DND-41 (cell line): ENCODE measurements around the gene C14orf180.

ENCODE experiments used
- EZH2 ChIP-seq: IDR thresholded peaks from 3 replicates; pipeline ENCODE4 v1.6.1; 2012; ENCODE audit warnings: borderline replicate concordance, low read depth, mild to moderate bottlenecking, moderate library complexity, low read length, inconsistent platforms; ENCODE audit not compliant: severe bottlenecking
- TF ChIP-seq, protein P1 (sequence below): IDR thresholded peaks from 2 replicates; pipeline ENCODE4 v1.5.1; 2012; ENCODE audit warnings: borderline replicate concordance, low read length, moderate library complexity, mild to moderate bottlenecking; ENCODE audit not compliant: poor library complexity, severe bottlenecking; ENCODE audit errors: extremely low read depth

GRCh38 chr14:104597576-104597975 lies 18.0 kb downstream of the C14orf180 start:
- TF ChIP-seq EZH2 = no peak
- TF ChIP-seq, protein P1, sequence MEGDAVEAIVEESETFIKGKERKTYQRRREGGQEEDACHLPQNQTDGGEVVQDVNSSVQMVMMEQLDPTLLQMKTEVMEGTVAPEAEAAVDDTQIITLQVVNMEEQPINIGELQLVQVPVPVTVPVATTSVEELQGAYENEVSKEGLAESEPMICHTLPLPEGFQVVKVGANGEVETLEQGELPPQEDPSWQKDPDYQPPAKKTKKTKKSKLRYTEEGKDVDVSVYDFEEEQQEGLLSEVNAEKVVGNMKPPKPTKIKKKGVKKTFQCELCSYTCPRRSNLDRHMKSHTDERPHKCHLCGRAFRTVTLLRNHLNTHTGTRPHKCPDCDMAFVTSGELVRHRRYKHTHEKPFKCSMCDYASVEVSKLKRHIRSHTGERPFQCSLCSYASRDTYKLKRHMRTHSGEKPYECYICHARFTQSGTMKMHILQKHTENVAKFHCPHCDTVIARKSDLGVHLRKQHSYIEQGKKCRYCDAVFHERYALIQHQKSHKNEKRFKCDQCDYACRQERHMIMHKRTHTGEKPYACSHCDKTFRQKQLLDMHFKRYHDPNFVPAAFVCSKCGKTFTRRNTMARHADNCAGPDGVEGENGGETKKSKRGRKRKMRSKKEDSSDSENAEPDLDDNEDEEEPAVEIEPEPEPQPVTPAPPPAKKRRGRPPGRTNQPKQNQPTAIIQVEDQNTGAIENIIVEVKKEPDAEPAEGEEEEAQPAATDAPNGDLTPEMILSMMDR = no peak
